ENCODE measurements around the gene SLC30A7. TPM values are rescaled to one million over a fixed set of nuclear protein-coding genes. Genes with fewer than 3 reads are reported as not detected.

The SLC30A7 gene
- total RNA-seq, 1 donor from 2014 or later: 25.9 TPM

Other genes with a start within 250 kb of the SLC30A7 start
- 36.2 TPM for gene VCAM1, start 176.3 kb upstream of the SLC30A7 start, total RNA-seq
- gene EXTL2, start 1.2 kb upstream of the SLC30A7 start, total RNA-seq: 16.7 TPM
- 26.0 TPM for gene DPH5, start 129.7 kb downstream of the SLC30A7 start, total RNA-seq

Data from sciatic nerve (tissue), 1 donor.